Measurements from ENCODE around the gene ZBTB38.

ZBTB38 gene

GRCh38 chr3:141407825-141408224 lies 39.5 kb downstream of the ZBTB38 start:
- DNase-seq = no peak

GRCh38 chr3:141408596-141408995 lies 40.3 kb downstream of the ZBTB38 start:
- peak; percentile 49 for DNase-seq

- no peak for DNase-seq
Observed at GRCh38 chr3:141409940-141410241, 41.6 kb downstream of the ZBTB38 start.

DNA sequence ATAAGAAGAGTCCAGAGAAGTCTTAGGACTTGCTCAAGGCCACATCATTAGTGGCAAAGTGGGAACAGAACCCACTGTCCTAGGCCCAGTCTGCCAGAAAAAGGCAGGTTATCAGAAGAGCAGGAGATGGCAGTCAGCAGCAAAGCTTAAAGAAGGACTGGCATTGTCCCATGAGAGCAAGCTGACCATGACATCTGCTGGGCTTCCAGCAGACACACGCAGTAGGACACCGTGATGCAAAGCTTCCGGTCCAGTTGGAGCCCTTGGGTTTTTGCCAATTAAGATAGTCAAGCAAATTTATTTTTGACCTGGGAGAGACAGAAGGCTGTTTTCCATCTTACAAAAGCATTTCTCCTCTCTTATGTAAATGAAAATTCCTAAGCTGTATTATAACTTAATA lies 42.1 kb downstream of the ZBTB38 start:
- DNase-seq = no peak

DNA sequence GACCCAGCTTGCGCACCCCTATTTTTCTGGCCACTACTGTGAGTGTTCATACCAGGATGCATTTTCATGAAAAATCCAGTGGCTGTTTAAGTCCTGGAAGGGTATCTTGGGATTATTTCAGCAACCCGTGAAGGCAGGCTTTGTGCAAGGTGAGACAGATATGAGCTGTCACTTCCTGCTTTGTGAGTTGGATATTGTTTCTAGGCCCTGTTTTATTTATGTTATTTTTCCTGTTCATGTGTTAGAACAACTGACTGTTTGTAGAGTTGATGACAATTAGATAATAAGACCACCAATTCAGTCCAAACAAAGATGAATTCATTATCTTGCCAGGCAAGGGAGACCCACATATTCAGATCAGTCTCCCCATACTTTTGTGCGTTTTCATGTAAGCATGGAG lies 42.5 kb downstream of the ZBTB38 start:
- no peak for DNase-seq

- no peak for DNase-seq
Observed at GRCh38 chr3:141411251-141411771, 43.0 kb downstream of the ZBTB38 start.

DNA sequence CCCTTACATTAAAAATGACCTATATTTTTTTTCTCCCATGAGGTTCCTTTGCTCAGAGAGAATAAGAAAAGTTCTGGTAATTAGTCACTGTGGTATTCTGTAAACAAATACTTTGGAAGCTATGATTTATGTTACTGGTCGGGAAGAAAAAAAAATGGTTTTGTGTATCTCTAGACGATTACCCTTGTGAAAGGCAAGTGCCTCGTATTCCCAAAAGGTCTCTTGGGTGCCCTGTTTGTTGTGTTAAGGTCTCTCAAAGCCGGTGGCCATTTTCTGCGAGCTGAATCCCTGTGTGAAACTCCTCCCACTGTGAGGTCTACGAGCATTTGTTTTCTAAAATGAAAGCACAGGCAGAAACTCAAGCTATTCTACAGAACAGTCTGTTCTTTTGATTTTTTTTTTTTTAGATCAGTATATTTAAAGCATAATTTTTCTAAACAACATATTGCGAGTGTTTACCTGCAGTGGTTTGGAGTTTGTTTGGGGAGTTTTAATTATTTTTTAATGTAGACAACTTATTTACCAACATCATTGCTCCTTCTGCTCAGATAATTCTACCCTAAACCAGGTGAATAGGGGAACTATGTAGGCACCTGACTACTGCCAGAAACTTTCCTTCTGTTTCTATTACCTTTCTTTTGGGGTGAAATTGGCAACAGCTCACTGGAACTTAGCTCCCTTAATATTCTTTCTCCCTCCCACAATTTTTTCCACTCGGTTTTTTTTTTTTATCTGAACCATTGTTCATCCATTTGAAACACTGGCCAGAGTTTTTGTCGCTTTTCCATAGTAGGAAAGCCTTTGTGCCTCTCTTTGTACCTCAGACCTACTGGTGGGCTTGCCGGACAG lies 44.0 kb downstream of the ZBTB38 start:
- DNase-seq = peak; percentile 65

GRCh38 chr3:141412936-141413354 lies 44.6 kb downstream of the ZBTB38 start:
- peak; percentile 45 for DNase-seq

DNA sequence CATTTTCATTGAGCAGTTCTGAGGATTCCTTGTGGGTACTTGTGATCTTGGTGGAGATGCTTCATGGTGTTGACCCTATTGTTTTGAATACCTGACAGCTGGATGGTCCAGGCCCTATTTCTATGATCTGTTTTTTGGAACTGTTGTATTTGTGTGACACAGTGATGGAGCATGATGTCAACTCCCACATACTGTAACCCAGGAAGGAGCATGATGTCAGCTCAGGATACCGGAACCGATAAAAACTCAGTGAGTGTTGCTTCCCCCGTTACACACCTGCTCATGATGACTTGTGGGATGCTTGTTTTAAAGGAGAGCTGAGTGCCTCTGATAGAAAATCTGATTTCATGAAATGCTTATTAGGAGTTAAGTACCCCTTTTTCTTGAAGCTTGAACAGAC lies 45.1 kb downstream of the ZBTB38 start:
- no peak for DNase-seq

DNA sequence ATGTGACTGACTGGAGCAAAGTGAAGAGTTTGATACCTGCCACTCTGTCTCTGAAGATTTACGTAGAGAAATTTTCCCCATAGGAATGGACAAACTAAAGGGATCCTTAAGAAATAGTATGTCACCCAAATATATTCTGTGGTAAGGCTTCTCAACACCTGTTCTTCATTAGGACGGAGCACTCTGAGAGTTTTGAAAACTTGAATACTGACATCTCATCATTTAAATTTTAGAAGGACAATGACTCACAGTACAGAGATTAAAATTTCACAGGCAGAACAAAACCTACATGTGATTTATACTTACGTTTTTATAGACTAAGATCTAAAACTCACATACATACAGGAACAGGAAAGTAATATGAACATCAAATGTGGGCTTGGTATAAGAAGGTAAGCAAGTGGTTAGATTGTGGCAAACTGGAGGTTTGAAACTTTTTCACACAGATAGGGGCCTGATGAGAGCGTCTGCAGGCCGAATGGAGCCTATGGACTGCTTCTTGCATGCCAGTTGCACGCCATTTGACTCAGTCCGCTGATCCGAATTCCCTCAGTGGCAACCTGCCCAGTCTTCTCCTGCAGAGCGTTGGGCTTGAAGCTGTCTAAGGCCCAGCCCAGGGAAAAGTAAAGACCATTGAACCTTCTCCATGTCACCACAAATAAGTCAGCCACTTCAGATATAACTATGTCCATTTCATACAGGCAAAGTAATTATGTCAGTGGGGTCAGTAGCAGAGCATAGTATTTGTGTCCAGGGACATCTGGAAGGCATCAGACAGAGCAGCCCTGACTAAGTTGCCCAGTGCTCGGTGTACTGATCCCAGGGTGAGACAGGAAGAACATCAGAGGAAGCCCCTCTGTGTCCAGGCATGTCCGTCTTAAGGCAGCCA lies 45.7 kb downstream of the ZBTB38 start:
- DNase-seq = peak; percentile 89

- DNase-seq = no peak
Observed at GRCh38 chr3:141414800-141415462, 46.6 kb downstream of the ZBTB38 start.

GRCh38 chr3:141415953-141416352 lies 47.6 kb downstream of the ZBTB38 start:
- DNase-seq = no peak

Data from fibroblast of upper back skin (primary cell).